ENCODE data around the gene PROCA1.

DNA sequence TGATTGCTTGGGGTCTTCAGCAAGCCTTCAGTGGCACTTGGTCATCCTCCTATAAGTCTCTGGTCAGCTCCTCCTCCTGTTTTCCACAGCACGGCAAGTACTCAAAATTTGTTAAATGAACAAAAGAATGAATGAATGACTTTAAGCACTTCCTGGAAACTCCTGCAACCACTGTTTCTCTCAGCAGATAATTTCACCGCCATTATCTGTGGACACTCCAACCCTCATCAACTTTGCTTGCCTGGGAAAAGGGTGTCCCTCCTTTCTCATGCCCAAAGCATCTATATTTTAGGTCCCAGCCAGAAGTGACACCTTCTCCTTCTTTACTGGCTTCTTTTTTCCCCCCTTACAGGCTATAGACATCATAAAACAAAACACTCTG is 4.4 kb downstream of the PROCA1 start:
- TF ChIP-seq CTCF (IDR thresholded peaks at IDR 0.05) = no peak
- no peak for TF ChIP-seq POLR2AphosphoS5 (IDR thresholded peaks at IDR 0.05; ENCODE audit: insufficient read depth in 1 of 2, low read depth in 1 of 2)

Data from vagina (tissue), 2 donors.